T1000 (cell line): ENCODE data around the gene MYL1.

Source experiments
- DNase-seq: peaks from one replicate; lab custom pipeline; 2025; ENCODE audit warnings: mixed read lengths; lab: John Stamatoyannopoulos, UW

MYL1 gene

DNA sequence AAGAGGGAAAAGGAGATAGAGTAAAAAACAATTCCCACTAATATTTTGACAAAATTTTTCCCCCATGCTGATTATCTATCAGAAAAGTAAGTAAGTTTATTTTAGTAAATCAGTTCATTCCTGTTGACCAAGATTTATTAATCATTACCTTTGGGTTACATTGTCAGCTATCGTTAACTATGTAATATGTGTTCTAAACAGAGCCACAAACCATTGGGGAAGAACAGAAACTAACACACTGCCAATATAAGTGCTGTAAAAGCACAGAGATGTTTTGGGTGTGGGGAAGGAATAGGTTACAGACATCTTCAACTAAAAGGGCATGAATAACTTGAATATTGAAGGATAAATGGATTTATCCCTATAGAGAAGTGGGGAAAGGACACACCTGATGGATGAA is 47.3 kb downstream of the MYL1 start:
- no peak for DNase-seq

DNA sequence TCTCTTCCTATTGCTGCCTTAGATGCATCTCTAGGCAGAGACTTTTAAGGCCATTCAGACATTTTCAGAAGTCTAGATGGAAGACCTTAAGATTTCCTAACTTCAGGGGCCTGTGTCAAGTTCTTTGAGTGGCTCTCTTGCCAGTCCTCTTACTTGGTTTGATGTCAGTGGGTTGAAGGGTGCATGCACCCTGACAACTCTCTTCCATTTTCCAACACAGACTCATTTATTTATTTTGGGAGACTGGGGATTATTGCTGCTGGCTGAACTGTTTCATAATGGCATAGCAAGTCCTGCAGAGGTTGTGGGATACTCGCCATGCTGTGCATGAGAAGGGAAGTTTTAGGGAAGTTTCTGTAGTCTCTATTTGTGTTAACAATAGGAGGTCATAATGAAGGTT is 50.7 kb downstream of the MYL1 start:
- DNase-seq = no peak

DNA sequence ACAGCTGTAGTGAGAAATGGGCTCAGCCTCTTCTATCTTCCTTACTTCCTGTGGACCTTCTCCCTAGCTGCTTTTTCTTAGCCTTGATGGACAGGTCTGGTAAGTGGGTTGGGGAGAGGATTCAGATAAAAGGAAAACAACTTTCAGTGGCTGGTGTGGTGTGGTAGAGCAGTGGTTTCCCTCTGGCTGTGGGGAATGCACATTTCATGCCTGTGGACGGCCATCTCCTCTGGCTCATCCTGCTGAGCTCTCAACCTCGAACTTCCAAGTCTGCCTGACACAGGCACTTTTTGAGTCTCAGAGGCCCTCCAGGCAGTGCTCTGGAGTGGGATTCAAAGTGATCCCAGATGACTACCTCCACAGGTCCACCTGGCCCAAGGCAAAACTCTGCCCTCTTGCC is 51.1 kb downstream of the MYL1 start:
- DNase-seq = no peak

DNA sequence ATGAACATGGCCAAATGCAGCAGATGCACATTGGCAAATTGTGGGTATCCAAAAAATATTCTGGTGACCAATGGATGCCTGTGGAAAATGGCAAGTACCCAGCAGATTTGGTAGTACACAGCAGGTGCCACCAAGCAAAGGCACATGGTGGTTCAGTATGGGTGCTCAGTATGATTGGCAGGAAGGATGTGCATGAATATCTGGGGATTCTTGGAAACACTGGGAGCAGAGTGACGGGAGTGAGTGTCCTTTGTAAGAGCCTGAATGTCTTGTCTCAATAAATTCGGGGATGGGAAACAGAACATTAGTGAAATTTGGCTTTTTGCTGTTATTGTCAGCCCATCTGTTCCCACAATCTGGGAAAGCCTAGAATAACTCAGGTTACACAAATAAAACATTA is 52.9 kb downstream of the MYL1 start:
- no peak for DNase-seq

DNA sequence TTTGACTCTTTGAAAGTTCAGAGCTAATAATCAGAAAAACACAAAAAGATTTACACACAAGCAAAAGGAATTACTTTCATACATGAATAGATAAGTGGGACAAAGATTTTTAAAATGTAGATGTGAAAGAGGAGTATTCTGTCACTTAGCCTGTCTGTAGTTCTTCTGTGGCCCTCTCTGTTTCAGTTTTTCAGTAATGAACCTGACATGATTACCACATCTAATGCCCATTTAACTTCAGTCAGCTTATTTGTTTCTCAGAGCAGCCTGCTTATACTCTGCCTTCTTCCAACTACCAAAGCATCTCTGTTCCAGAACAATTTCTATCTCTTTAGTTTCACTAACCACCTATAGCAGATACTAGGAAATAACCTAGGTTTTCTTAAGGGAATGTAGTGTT is 55.3 kb downstream of the MYL1 start:
- no peak for DNase-seq

GRCh38 chr2:210252699-210253606 is 62.0 kb downstream of the MYL1 start:
- DNase-seq = no peak

DNA sequence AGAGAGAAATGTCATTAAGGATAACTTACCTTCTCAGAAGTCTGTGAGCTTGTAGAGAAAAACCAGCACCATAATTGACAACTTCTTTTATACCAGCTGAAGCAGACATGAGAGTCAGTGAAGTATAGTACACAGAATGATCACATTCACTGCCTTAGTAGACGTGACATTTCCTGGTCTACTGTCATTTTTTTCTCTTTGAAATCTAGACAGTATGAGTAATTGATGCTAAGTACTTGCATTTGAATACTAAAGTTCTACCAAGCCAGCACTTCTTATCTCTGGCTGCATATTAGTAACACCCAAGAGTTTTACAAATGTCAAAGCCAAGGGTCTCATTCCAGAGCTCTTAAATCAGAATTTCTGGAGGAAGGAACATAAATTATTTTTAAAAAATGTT is 64.4 kb downstream of the MYL1 start:
- no peak for DNase-seq
